IPS-NIHi7 (cell line): ENCODE data around the gene SLC30A5.

ENCODE experiments used
- DNase-seq: peaks from one replicate; pipeline ENCODE4 v3.0.0; 2012; ENCODE audit warnings: mixed read lengths; ENCODE audit errors: extremely low spot score

The SLC30A5 gene

GRCh38 chr5:69167493-69167855, 73.7 kb downstream of the SLC30A5 start:
- DNase-seq, result peak; percentile 44

GRCh38 chr5:69167929-69168328, 74.1 kb downstream of the SLC30A5 start:
- DNase-seq, result no peak

DNA sequence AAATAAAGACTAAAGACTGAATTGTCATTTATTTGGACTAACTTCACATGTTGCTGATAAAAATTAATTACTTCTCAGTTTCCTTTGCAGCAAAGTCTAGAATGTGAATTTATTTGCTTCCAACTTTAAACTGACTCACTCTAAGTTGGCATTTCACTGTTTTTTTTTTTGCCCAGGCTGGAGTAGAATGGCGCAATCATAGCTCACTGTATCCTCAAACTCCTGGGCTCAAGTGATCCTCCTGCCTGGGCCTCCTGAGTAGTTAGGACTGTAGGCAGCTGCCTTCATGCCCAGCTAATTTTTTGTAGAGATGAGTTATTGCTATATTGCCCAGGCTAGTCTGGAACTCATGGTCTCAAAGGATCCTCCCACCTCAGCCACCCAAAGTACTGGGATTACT, 76.7 kb downstream of the SLC30A5 start:
- DNase-seq, result no peak

- DNase-seq, result no peak
These were observed 77.2 kb downstream of the SLC30A5 start for GRCh38 chr5:69170969-69171368.
